ENCODE measurements around the gene ALDH9A1. TPM values are rescaled to one million over a fixed set of nuclear protein-coding genes. Genes with fewer than 3 reads are reported as not detected.
"Not testable (repeated sequence)": the region's sequence is repeated elsewhere in the genome, so short reads cannot be mapped to it uniquely, and the experiment has no call there.

The ALDH9A1 gene
- total and polyA plus RNA-seq, 2 of the 8 experiments (the other 6 are each of a cell fraction or from before 2014, with no cell fraction given) = 57.6 to 63.8 TPM

DNA sequence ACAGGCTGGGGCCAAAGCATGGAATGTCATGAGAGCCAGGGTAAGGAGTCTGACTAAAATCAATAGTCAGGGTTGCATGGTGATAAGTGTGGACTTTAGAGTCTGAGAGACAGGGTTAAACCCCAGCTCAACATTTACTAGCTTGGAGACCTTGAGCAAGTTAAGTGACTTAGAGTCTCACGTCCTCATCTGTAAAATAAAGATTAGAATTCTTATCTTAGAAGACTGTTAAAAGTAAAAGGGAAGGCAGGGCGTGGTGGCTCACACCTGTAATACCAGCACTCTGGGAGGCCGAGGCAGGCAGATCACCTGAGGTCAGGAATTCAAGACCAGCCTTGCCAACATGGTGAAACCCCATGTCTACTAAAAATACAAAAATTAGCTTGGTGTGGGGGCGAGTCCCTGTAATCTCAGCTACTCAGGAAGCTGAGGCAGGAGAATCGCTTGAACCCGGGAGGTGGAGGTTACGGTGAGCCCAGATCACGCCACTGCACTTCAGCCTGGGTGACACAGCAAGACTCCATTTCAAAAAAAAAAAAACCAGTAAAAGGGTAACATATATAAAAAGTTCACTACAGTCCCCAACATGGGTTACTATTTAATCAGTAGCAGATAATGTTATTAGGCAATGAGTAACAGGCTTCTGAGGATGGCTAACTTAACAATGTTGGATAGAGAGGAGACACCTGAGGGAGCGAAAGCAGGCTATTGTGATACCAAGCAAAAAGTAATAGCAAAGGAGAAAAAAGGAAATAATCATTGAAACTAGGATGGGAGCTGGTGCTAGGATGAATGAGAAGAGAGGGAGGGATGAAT is 49.5 kb upstream of the ALDH9A1 start (continued):
- TF ChIP-seq JUND (IDR thresholded peaks at IDR 0.05; ENCODE audit: low read length) (no peak), EGR1 (IDR thresholded peaks at IDR 0.05; ENCODE audit: borderline replicate concordance, low read depth, low read length) (no peak), POLR2A (IDR thresholded peaks at IDR 0.05; ENCODE audit: control extremely low read depth in 1 of 2, low read depth in 2 of 2, low read length in 2 of 2) (no peak), TCF12 (IDR thresholded peaks at IDR 0.05; ENCODE audit: low read depth, low read length) (no peak), SP2 (IDR thresholded peaks at IDR 0.05; ENCODE audit: low read length) (no peak)

DNA sequence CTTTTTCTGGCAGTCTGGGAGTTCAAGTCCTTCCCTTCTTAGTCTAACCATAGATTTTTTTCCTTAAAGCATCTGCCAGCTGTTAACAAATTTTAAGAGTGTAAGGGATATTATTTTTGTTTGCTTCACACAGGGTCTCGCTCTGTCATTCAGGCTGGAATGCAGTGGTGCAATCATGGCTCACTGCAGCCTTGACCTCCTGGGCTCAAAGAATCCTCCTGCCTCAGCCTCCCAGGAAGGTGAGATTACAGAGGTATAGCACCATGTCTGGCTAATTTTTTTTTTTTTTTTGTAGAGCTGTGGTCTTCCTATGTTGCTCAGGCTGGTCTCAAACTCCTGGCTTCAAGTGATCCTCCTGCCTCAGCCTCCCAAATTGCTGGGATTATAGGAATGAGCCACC is 46.6 kb upstream of the ALDH9A1 start:
- H3K27me3 ChIP-seq (replicated peaks in 1 of 4; ENCODE audit: control insufficient read depth in 3 of 4, extremely low read depth in 1 of 4, insufficient read depth in 3 of 4, low read length in 3 of 4); H3K9me3 ChIP-seq (ENCODE audit: insufficient read depth in 2 of 2, low read depth in 1 of 2, low read length in 1 of 2); H3K56ac ChIP-seq (replicated peaks; ENCODE audit: insufficient read length, low read depth, low read length); H3K4me3 ChIP-seq (ENCODE audit: extremely low read depth in 1 of 4, insufficient read depth in 2 of 4, low read depth in 3 of 4, low read length in 4 of 4); H3K23ac ChIP-seq (ENCODE audit: insufficient read length); H4K91ac ChIP-seq (replicated peaks; ENCODE audit: insufficient read length, low read length); H2BK15ac ChIP-seq (ENCODE audit: low read length); H3K4me2 ChIP-seq (ENCODE audit: insufficient read depth in 1 of 2, low read depth in 2 of 2, low read length in 2 of 2); H2BK120ac ChIP-seq (replicated peaks; ENCODE audit: low read depth, low read length); FAIRE-seq; H2BK20ac ChIP-seq (ENCODE audit: low read length); H2BK12ac ChIP-seq (ENCODE audit: low read depth, low read length); H3K18ac ChIP-seq (ENCODE audit: extremely low read depth, low read length); H3K14ac ChIP-seq (ENCODE audit: insufficient read length); H3K23me2 ChIP-seq (ENCODE audit: low read depth, low read length); H2AFZ ChIP-seq (ENCODE audit: low read length); POLR2A ChIA-PET (ENCODE audit: partially characterized antibody); H4K5ac ChIP-seq (ENCODE audit: insufficient read length, low read depth, low read length); H3K79me1 ChIP-seq (ENCODE audit: low read depth, low read length); DNase-seq (ENCODE audit: low read depth in 1 of 2, low spot score in 2 of 2); H3K9ac ChIP-seq (replicated peaks in 1 of 4; ENCODE audit: extremely low read depth in 1 of 4, low read depth in 3 of 4, low read length in 3 of 4); H2BK5ac ChIP-seq (ENCODE audit: low read depth, low read length); H4K8ac ChIP-seq (ENCODE audit: extremely low read depth, insufficient read depth, low read length); H3K4ac ChIP-seq (replicated peaks; ENCODE audit: insufficient read length, low read depth, low read length); H3K4me1 ChIP-seq (replicated peaks in 1 of 4; ENCODE audit: control insufficient read depth in 3 of 4, insufficient read depth in 4 of 4, low read length in 3 of 4); H3K27ac ChIP-seq (ENCODE audit: low read depth, low read length); H2AK5ac ChIP-seq (ENCODE audit: low read depth, low read length); H4K20me1 ChIP-seq (replicated peaks in 1 of 2; ENCODE audit: control insufficient read depth in 1 of 2, insufficient read depth in 2 of 2, low read length in 2 of 2); H3K79me2 ChIP-seq (ENCODE audit: control insufficient read depth in 1 of 2, insufficient read depth in 2 of 2, low read length in 2 of 2): not testable (repeated sequence)
- WGBS, 2 experiments (ENCODE audit: extremely low coverage in 1 of 2, insufficient coverage in 1 of 2, insufficient read length in 1 of 2, insufficient replicate concordance in 2 of 2, low coverage in 1 of 2, low lambda C conversion rate in 2 of 2, missing lambda C conversion rate in 1 of 2) = 90% methylated on average over 1 of the region's 1 CpG; no CpG with 5 or more reads in 1 of the 2 experiments
- peaks cover 0 to 21% (median 7%) of the 10 kb centered on the region in 4 experiments; a peak in 5 of 8 replicates for H3K36me3 ChIP-seq (ENCODE audit: control insufficient read depth in 2 of 4, insufficient read depth in 4 of 4, low read length in 3 of 4)
- CTCF ChIA-PET (ENCODE audit: partially characterized antibody) = interaction anchor here (0.6 to 1.8 kb wide), 5 partner anchors 10 to 233 kb away, joined by 3 to 4 read pairs (median 3); no protein-coding TSS in a partner anchor

Data from H1 (cell line).